Measurements from ENCODE around the gene KNDC1.
A peak's percentile ranks its signal among the peaks of the same experiment; 100 is the strongest.
"Not testable (repeated sequence)": the region's sequence is repeated elsewhere in the genome, so short reads cannot be mapped to it uniquely, and the experiment has no call there.

Gene KNDC1

GRCh38 chr10:133163889-133164815, 4.1 kb downstream of the KNDC1 start:
- peak; percentile 54 for DNase-seq

DNA sequence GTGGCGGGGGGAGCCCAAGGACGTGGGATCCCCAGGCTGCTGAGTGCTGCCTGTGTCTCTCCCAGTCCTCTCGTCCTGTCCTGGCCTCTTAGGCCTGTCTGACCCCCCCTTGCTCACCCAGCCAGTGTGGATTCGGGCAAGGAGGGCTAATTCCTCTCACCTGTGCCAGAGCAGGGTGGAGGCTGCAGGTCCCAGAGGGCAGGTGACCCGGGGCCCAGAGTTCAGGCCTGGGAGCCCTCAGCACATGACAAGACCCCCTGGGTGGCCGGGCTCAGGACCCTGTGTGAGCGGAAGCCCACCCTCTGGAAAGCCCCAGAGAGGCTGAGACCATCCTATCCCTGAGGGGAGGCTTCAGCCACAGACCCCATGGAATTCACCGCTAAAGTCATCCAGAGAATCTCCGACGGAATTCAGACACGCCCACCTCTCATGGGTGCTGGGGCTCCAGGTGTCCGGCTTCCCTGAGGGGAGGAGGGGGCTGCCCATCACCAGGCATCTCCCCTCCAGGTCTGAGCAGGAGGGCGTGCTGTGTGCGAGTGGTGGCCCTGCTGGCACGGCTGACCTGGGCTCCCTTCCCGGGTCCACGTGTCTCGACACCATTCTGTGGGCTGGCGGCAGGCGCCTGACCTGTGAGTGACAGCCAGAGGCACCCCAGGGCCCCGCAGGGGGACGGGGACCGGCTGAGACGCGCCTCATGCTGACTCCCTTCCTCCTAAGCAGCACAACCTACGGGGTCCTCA, 5.0 kb downstream of the KNDC1 start:
- peak; percentile 49 for DNase-seq

- DNase-seq, result peak; percentile 44
Observed at GRCh38 chr10:133165556-133166503, 5.8 kb downstream of the KNDC1 start.

DNA sequence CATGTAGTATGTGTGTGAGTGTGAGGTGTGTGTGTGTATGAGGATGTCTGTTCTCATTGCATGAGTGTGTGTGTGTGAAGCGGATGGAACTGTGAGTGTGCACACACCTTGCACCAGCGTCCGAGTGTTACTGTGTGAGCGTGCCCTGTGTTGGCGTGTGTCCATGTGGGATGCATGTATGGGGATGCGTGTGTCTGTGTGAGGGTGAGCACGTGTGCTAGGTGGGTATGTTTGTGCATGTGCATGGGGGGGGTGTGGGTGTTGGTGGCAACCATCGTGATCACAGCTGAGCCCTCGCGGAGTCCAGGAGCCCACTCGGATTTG, 6.4 kb downstream of the KNDC1 start:
- no peak for DNase-seq

DNA sequence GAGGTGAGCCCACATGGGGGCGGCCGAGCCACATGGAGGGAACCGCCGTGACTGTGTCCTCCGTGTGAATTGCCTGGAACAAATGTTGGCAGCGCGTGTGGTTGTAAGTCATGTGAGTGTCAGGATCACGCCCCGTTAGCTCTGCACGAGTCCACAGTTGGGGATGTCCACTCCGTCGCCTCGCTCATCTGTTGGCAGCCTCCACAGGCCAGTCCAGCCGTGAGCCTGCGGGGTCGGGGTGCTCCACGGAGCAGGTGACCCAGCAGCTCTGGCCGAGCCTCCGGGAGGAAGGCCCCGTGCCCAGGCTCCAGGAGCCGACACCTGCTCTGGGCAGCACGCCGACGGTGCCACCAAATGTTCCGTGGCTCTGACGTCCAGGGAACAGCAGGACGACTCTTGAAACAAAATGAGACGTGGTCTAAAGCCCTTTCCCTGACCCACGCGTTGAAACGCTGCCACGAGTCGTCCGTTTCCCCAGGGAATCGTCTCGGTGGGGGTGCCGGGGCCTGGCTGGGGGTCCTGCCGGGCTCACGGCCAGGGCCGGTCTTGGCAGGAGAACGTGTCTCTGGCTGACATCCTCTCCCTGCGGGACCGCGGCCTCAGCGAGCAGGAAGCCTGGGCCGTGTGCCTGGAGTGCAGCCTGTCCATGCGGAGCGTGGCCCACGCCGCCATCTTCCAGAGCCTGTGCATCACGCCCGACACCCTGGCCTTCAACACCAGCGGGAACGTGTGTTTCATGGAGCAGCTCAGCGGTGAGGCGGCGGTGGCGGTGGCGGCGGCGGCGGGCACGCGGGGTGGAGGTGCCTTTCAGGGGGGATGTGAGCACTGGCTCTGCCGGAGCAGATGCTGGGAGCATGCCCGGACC, 7.0 kb downstream of the KNDC1 start:
- DNase-seq, result peak; percentile 50

- DNase-seq, result peak; percentile 42
Observed at GRCh38 chr10:133167693-133168616, 7.9 kb downstream of the KNDC1 start.

- no peak for DNase-seq
Observed at GRCh38 chr10:133168617-133169031, 8.6 kb downstream of the KNDC1 start.

GRCh38 chr10:133169173-133169947, 9.3 kb downstream of the KNDC1 start:
- DNase-seq, result peak; percentile 42

DNA sequence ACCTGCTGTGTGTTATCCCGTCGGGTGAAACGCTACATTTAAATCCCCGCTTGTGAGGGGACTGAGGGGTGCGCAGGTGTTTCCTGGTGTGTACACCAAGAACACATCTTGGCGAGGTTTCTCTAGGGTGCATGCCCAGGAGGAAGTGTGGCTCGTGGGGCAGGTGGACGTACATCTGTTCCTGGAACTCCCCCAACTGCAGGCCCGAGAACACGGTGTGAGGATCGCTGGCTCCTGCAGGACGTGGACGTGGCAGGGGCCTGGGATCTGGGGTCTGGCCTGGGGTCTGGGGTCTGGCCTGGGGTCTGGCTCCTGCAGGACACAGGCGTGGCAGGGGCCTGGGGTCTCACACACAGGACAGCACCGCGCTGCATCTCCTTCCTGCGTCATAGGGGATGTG, 10.1 kb downstream of the KNDC1 start:
- no peak for DNase-seq

DNA sequence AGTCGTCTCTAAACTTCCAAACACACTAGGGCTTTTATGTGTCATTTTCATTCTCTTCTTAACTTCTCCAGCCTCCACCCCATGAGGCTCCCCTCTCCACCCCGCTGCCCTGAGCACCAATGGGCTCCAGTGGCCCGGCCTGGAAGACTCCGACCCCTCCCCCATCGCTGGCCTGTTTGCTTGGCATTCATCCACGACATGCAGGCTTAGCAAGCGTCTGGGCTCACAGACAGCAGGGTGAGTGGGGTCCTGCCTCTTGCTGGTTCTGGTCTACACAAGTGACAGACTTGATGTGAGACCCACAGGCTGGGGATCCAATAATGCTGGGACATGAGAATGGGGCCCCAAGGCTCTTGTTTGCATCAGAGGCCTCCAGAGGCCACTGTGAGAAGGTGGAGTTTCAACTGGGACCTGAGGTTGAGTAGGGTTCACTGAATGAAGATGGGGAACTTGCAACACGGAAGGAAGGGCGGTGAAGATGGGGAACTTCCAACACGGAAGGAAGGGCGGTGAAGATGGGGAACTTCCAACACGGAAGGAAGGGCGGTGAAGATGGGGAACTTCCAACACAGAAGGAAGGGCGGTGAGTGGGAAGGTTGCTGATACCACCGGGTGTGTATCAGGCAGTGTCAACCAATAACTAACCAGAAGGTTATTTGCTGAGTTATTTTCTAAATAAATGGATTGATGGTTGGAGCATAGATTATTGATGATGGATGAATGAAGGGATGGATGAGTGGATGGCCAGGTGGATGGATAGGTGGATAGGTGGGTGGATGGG, 14.0 kb downstream of the KNDC1 start:
- peak; percentile 43 for DNase-seq

DNA sequence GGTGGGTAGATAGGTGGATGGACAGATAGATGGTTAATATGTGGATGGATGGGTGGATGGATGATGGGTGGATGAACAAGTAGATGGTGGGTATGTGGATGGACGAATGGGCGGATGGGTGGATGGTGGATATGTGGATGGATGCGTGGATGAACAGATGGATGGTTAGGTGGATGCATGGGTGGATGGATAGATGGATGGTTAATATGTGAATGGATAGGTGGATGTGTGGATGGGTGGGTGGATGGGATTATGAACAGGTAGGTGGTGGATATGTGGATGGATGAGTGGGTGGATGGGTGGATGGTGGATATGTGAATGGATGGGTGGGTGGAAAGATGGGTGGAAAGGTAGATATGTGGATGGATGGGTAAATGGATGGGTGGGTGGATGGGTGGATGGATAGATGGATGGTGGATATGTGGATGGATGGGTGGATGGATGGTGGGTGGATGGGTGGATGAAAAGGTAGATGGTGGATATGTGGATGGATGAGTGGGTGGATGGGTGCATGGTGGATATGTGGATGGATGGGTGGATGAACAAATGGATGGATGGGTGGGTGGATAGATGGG, 14.8 kb downstream of the KNDC1 start:
- no peak for DNase-seq

- DNase-seq, result not testable (repeated sequence)
Observed at GRCh38 chr10:133175624-133176023, 15.6 kb downstream of the KNDC1 start.

- DNase-seq, result no peak
Observed at GRCh38 chr10:133176546-133176945, 16.5 kb downstream of the KNDC1 start.

GRCh38 chr10:133177380-133178157, 17.6 kb downstream of the KNDC1 start:
- DNase-seq, result no peak

DNA sequence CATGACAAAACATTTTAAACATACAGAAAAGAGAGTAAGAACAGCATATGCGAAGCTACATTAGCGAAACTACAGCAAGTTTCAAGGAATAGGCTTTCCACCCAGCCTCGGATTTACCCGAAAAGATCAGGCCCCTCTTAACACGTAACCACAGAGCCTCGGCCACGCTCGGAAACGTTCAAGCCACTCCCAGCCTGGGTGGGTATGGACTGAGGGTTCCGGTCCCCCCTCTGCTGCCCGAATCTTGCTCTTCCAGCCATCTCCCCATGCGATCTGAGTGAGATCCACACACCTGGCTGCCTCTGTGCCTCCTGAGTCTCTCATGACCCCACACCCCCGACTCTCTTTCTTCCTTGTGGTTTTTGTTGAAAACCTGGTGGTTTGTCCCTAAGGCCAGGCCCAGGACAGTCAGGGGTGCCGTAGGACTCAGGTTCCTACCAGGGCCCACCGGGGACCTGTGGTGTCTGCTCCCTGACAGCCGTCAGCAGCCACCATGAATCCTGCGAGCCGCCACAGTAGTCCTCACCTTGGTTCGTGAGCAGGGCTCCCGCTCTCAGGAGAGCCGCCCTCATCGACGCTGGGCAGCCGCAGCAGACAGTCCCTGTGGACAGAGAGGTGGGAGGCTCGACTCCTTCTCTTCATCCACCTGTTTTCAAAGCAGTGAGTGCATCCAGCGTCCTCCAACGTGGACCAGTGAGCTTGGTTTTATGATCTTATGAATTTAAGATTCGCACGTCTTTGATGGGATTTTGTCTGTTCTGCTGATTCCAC, 18.5 kb downstream of the KNDC1 start:
- no peak for DNase-seq

GRCh38 chr10:133179128-133179520, 19.1 kb downstream of the KNDC1 start:
- no peak for DNase-seq

DNA sequence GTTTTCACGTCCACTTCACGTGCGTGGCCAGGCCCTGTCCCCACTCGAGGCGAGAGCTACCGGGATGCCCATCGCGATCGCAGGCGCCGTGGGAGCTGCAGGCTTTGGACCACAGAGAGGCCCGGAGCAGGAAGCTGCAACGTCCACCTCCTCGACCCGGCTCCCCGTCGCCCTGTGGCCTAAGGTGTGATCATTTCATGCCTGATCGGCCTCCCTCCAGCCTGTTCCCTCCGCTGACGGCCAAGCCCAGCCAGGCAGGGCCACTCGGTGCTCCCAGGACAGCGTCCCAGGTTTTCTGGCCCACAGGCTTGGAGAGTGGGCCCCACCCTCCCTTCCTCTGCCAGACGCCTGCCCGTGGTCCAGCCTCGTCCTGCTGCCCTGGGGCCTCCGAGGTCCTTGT, 19.6 kb downstream of the KNDC1 start:
- no peak for DNase-seq
